NCI-H1930 (cell line): ENCODE data around the gene TMEM151B.
"Not testable (repeated sequence)": the region's sequence is repeated elsewhere in the genome, so short reads cannot be mapped to it uniquely, and the experiment has no call there.

ENCODE experiments used
- DNase-seq, 2 experiments: peaks; one replicate each; lab custom pipeline; 2025; lab: John Stamatoyannopoulos, UW

TMEM151B gene

GRCh38 chr6:44304282-44305199 is 34.3 kb downstream of the TMEM151B start:
- peak in 1 of 2 experiments; percentile 14 for DNase-seq

GRCh38 chr6:44305200-44305725 is 35.0 kb downstream of the TMEM151B start:
- DNase-seq, result no peak

DNA sequence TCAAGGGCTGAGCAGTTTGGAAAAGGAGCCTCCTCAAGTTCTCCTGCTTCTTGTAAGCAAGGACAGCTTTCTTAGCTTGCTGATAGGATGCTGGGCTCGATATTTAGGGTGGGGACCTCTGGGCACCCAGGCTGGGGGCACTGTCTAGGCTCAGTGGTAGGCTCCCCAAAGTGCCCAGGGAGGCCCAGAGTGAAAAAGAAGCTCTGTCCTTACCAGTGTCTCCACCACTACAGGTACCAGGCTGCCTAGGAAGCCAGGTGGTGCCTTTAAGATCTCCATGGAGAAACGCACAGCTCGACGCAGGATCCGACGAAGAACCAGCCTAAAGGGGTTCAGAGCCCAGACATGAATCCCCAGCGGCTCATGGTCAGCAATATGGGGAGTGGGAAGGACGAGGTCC is 36.5 kb downstream of the TMEM151B start:
- DNase-seq, result no peak

GRCh38 chr6:44307217-44307616 is 37.0 kb downstream of the TMEM151B start:
- DNase-seq, result no peak

- DNase-seq, result no peak
Measured at GRCh38 chr6:44309092-44309491, 38.8 kb downstream of the TMEM151B start.

GRCh38 chr6:44309631-44310030 is 39.4 kb downstream of the TMEM151B start:
- no peak for DNase-seq

- no peak for DNase-seq
Measured at GRCh38 chr6:44310241-44310640, 40.0 kb downstream of the TMEM151B start.

DNA sequence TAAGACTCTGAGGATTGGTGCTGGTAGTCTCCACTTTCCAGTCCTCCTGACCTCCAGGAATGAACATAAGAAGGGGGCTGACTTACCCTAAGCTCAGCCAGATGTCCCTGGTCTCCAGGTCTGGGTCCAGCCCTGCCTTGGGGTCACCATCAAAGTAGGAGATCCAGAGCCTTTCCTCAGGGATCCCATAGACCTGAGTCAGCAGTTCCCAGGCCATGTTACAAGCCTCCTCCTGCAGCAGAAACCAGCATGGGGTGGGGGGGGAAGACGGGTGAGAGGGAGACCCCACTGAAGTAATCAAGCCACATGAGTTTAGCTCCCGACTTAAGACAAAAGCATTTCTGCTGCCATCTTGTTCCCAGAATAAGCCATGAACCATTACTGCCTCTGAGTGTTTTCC is 41.1 kb downstream of the TMEM151B start:
- DNase-seq, result no peak

DNA sequence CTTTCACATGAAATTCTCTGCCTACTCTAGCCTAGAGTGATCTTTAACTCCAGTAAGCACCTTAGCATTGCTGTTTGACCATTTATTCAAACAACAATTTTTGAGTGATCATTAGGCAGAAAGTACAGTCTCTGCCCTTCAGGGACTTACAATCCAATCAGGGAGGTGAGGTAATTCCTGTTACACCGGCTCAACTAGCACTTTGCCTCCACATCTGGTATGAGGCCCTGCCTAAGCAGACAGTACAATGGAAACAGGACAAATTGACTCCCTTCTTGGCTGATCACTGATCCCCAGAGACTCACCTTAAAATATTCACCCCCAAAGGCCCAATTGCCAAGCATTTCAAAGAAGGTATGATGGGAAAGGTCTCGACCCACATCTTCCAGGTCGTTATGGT is 41.5 kb downstream of the TMEM151B start:
- DNase-seq, result no peak

DNA sequence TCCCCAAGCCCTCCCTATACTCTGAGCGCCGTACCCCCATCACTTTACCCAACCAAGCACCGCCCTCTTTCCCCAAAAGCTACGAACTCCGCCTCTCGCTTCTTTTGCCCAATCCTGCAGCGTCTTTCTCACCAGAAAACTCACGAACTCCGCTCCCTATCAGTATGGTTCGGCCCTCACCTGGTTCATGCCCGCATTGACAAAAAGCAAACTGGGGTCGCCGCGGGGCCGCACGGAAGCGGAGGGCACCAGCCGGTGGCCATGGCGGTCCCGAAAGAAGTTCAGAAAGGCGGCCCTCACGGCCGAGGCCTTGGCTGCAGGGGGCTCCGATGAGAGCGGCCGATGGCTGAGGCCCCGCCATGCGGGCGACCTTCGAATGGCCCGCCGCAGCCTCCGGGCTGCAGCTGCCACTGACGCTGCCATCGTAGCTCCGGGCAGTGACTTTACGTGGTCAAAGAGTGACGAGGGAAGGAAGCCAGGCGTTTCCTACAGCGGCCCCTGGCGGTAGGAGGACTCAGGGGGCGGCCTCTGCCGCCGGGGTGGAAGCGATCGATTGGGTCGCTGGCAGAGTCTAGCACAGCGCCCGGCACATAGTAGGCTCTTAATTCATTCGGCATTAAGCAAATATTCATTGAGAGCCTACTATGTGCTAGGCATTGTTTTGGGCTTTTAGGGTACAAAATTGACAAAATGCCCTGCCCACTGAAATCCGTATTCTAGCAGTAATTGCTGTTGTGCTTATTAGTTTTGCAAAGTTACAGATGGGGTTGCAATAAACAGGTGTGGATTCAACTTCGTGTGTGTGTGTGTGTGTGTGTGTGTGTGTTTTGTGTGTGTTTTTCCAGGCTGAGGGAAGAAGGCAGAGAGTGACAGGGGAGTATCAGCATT is 42.9 kb downstream of the TMEM151B start, which contains the start of gene AARS2:
TSS of gene AARS2 (minus strand) at position 447 of the 888 bp plus-strand sequence. CDS start at position 423, 24 bp downstream.
- peak; percentile 77 to 91 for DNase-seq

GRCh38 chr6:44314657-44315056 is 44.4 kb downstream of the TMEM151B start:
- DNase-seq, result not testable (repeated sequence)

- DNase-seq, result no peak
Measured at GRCh38 chr6:44315516-44315915, 45.3 kb downstream of the TMEM151B start.

DNA sequence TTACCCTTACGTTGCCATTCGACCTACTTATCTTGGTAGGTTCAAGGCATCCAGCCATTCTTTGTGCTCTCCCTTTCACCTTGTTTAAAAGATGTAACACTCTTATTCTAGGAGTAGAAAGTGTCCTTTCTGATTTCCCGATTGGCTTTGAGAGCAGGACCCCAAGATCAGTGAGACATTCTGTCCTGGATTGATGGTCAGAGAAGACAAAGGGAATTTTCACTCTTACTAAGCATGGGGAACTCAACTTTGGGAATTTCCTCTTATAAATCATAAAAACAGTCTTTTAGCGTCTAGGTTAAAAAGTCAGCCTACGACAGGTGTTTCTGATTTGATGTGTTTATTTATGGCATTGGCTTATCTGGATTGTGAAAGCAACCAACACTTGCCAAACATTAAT is 45.7 kb downstream of the TMEM151B start:
- no peak for DNase-seq

- DNase-seq, result no peak
Measured at GRCh38 chr6:44316481-44316880, 46.2 kb downstream of the TMEM151B start.

DNA sequence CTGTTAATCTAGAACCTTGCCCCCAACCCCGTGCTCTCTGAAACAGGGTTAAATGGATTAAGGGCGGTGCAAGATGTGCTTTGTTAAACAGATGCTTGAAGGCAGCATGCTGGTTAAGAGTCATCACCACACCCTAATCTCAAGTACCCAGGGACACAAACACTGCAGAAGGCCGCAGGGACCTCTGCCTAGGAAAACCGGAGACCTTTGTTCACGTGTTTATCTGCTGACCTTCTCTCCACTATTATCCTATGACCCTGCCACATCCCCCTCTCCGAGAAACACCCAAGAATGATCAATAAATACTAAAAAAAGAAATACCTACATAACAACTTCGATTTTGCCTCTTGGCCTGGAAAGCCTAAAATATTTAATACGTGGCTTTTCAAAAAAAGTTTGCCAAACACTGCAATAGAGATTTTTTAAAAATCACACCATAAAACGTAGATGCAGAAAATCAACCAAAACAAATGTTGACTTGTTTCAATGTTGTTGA is 46.9 kb downstream of the TMEM151B start:
- not testable (repeated sequence) for DNase-seq

GRCh38 chr6:44321210-44321609 is 51.0 kb downstream of the TMEM151B start:
- no peak for DNase-seq

GRCh38 chr6:44327096-44327495 is 56.8 kb downstream of the TMEM151B start:
- no peak for DNase-seq

GRCh38 chr6:44327760-44328159 is 57.5 kb downstream of the TMEM151B start:
- DNase-seq, result no peak

DNA sequence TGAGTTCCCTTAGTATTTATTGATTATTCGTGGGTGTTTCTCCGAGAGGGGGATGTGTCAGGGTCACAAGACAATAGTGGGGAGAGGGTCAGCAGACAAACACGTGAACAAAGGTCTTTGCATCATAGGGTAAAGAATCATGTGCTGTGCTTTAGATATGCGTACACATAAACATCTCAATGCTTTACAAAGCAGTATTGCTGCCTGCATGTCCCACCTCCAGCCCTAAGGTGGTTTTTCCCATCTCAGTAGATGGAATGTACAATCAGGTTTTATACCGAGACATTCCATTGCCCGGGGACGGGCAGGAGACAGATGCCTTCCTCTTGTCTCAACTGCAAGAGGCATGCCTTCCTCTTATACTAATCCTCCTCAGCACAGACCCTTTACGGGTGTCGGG is 58.0 kb downstream of the TMEM151B start:
- DNase-seq, result not testable (repeated sequence)

DNA sequence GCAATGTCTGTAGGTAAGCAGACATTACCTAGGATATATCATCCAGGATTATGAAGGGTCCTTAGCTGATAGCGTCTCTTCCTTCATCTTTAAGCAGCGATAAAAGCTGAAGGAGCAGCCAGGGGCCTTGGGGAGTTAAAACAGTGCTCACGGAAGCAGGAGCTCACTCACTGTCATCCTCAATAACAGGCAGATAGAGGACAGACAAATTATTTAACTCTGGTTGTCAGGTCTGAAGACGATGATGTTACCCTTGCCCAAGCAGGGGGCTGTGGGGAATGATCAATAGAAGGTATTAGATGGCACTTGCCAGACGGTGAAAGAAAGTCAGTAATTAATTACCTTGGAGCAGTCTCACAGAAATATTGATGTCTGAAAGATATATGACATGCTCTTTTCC is 59.6 kb downstream of the TMEM151B start:
- no peak for DNase-seq

DNA sequence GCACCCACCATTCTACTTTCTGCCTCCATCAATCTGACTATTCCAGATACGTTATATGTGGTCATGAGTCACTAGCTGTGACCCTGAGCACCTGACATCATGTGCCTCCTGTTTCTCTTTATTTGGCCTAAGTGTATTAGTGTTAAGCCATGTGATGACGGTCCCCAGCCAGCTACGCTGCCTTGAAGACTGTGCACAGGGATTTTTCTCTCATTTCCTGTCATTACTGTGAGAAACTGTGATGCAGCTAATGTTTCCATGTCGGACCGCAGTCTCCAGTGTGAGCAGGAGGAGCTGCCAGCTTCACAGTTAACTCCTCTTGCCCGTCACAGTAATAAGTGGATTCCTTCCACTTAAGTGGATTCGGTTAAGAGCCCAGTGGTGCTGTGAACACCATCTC is 62.3 kb downstream of the TMEM151B start:
- DNase-seq, result no peak

GRCh38 chr6:44333273-44333919 is 63.1 kb downstream of the TMEM151B start:
- no peak for DNase-seq
